Activated CD4-positive, CD25-positive, alpha-beta regulatory T cell treated with anti-CD3 and anti-CD28 coated beads, Interleukin-2, amount 50 U/mL, for 72 hours (primary cell): Measurements from ENCODE around the gene TMC4.

Experiments
- DNase-seq: peaks from one replicate; pipeline ENCODE4 v3.0.0; 2021

Gene TMC4

GRCh38 chr19:54153731-54154326, 19.1 kb downstream of the TMC4 start:
- no peak for DNase-seq

GRCh38 chr19:54152878-54153524, 20.0 kb downstream of the TMC4 start:
- no peak for DNase-seq

DNA sequence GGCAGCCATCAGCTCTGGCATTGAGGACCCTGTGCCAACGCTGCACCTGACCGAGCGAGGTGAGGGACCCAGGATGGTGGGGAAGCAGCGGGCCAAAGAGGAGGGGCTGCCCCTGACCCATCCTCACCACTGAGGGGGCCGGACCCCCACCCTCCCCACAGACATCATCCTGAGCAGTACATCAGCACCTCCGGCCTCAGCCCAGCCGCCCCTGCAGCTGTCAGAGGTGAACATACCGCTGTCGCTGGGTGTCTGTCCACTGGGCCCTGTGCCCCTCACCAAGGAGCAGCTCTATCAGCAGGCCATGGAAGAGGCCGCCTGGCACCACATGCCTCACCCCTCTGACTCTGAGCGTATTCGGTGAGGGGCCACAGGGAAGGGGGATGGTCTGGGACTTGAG, 20.7 kb downstream of the TMC4 start:
- no peak for DNase-seq

- DNase-seq, result no peak
Measured at GRCh38 chr19:54151362-54152035, 21.5 kb downstream of the TMC4 start.

DNA sequence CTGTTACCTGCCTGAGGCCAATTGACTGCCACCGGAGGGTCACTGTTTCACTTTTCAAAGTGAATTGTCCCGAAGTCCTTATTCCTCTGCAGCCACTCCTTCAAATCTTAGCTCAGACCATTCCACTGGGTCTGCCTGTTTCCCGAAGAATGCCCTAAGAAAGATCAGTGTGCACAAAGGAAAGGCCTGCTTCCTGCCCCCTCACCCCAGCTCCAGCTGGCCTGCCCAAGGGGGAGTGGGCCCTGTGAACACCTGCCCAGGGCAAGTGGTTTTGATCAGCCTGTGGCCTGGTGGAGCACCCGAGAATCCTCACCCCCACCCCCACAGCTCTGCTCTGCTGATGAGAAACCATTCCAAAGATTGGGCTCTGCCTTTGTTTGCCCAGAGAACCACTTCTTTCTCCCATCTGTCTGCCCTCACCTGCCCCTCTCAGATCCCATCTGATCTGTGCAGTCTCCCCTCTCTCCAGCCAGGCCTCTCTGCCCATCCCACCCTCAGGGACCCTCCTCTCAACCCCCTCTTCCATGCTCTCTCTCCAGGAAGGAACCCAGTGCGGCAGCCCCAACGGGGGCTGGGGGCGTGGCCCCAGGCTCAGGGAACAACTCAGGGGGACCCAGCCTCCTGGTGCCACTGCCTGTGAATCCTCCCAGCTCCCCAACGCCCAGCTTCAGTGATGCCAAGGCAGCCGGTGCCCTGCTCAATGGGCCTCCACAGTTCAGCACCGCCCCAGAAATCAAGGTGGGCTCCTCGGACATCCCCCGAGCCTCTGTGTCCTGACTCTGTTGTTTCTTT, 23.7 kb downstream of the TMC4 start:
- no peak for DNase-seq

DNA sequence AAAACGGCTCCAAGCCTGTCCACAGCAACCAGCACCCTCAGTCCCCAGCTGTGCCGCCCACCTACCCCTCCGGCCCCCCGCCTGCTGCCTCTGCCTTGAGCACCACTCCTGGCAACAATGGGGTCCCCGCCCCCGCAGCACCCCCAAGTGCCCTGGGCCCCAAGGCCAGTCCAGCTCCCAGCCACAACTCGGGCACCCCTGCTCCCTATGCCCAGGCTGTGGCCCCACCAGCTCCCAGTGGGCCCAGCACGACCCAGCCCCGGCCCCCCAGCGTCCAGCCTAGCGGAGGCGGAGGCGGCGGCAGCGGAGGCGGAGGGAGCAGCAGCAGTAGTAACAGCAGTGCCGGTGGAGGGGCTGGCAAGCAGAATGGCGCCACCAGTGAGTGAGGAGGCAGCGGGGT, 24.8 kb downstream of the TMC4 start:
- DNase-seq, result no peak

GRCh38 chr19:54147676-54148075, 25.3 kb downstream of the TMC4 start:
- DNase-seq, result no peak

- DNase-seq, result no peak
Measured at GRCh38 chr19:54145541-54146158, 27.3 kb downstream of the TMC4 start.

DNA sequence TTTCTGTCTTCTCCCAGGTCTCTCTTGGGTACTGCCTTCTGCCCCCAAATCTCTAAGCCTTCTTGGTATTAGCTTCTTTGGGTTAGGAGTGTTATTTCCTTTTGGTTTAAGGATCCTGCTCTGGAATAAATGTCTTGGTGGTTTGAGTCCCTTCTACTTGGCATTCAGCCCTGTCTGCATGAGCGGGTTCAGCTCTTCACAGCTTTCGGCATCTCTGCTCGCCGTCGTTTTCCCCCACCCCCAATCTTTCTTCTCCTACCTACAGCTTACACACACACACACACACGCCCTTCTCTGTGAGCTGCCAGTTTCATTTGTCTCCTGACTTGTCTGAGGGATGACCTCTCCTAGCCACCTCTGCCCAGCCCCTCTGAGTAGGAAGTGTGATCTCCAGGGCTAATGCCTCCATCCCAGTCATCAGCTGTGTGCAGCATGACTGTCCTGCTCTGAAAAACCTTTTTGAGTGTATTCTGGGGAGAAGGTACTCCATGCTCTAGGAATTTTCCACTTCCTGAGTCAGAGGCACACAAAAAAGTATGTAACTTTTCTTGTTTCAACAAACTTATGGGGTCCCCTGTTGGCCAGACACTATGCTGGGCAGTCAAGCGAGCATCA, 30.7 kb downstream of the TMC4 start:
- DNase-seq, result no peak

DNA sequence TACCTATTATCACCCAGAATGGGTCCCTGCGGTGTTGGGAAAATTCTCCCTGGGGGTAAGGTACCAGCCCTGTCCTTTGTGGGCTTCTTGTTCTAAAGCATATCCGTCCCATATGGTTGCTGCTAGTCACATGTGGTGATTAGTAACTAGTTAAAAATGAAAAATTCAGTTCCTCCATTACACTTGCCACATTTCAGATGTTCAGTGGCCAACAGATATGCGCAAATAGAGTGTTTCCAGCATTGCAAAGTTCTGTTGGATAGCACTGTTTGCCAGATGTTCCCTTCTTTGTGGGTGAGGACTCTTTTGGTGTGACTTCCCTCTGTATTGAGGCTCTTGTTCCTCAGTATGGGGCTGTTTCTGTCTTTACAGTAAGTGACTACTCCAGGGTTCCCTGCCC, 31.6 kb downstream of the TMC4 start:
- DNase-seq, result no peak

DNA sequence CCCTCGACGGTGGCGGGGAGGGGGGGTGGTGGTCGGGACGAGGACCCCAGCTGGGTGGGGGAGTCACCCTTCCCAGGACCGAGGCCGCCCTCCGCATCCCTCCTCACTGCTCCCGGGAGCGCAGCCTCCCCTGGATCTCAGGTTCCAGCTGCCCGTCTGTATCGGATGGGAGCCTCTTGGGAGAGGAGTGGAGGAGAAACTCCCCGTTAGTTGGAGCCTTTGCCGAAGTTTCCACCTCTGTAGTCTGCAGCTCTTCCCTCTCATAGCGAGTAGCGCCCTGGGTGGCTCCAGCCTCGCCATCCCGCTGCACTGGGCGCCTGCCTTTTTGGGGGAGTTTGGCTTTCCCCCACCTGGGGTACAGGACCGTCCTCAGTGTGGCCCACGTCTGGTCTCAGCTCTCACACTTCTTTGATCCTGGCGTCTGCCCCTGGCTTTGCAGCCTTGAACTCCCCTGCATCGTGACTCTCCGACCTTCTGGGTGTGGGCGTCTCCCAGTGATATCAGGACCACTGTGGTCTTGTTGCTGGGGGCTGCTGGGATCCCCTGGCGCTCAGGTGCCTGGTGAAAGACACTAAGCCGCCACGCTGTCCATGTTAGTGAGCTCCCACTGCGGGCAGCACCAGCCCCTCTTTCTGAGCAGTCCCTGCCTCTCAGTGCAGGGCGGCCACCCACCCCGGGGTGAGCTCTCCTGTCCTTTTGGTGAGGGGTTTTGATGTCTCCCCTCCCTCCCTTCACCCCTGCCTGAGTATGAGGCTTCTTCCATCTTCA, 34.3 kb downstream of the TMC4 start:
- DNase-seq, result no peak

DNA sequence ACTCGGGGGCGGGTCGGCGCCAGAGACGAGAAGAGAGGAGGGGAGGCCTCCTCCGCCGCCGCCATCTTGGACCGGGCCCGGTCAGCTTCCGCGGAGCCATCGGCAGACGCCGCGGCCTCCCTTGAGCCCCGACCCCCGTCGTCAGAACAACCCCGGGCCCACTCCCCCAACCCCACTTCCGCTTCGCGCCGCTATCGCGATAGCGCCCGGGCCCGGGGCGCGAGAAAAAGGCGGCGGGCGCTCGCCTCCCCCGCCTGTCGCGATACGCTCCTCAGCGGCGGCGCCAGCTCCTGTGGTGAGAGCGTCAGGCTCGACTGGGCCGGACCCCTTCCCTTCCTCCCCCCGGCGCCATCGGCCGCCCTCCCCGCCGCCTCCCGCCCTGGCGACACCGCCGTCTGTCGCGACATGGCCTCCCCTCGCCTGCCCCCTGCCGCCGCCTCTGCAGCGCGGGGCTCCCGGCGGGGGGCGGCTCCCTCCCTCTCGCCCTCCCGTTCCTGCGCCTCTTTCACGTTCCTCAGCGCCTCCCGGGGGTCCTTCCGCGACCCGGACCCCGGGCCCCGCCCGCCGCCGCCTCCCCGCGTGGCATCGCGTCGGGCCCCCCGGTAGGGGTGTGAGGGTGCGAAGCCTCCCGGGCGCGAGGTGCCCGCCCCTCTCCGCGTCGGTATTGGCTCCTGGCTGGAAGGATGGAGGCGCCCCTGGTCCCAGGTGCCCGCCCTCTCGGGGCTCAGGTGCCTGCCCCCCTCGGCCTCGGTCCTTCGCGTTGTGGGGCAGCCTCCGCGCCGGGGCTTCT, 35.1 kb downstream of the TMC4 start, which contains the start of gene CNOT3:
CNOT3 (plus strand) TSS at position 64 of the 790 bp plus-strand sequence. CDS start 5,217 bp downstream, outside the sequence.
- peak; percentile 41 for DNase-seq

- DNase-seq, result peak; percentile 97
Measured at GRCh38 chr19:54136864-54137698, 35.9 kb downstream of the TMC4 start.

DNA sequence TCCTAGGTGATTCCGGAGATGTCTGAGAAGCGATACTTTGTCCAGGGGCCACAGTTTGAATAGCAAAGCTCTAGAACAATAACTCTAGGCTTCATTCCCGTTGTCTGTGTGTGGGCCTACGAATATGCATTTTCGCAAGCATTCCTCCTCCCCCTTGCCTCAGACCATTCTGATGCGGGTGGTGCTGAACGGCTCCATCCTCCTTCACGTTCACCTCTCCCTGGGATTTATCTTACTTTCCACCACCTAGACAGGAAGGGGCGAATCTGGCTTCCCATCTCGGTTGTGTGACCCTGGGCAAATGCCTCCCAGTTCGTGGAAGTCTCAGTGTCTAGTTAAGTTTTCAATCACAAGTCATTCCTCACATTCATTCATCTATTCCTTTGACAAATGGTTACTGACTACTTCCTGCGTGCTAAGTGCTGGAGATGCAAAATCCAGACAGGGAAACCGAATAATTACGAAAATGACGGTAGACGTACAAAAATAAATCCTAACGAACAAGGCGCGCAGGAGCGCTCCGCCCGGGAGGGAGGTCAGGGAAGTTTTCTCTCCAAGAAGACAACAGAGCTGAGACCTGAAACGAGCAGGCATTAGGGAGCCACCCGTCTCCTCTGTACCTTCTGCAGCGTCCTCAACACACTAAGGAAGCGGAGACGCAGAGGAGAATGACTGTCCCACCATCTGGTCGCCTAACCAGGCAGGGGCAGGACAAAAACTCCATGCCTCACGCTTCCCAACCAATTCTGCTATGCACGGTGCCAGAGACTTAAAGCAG, 36.7 kb downstream of the TMC4 start:
- DNase-seq, result no peak

DNA sequence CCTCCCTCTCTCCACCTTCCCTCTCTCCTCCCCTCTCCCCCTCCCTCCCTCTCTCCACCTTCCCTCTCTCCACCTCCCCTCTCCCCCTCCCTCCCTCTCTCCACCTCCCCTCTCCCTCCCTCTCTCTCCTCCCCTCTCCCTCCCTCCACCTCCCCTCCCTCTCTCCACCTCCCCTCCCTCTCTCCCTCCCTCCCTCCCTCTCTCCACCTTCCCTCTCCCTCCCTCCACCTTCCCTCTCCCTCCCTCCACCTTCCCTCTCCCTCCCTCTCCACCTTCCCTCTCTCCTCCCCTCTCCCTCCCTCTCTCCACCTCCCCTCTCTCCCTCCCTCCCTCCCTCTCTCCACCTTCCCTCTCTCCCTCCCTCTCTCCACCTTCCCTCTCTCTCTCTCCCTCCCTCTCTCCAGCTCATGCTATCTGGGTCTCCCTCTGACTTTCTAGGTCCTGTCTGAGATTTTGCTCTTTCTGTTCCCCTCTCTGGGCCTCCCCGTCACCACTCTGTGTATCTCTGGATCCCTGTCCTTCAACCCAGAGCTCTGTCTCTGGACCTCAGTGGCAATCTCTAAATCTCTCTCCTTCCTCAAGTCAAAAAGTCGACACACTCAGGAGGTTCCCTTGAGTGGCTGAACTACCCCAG, 38.9 kb downstream of the TMC4 start:
- DNase-seq, result no peak

GRCh38 chr19:54133312-54133956, 39.5 kb downstream of the TMC4 start:
- no peak for DNase-seq

GRCh38 chr19:54129617-54129996, 43.4 kb downstream of the TMC4 start:
- no peak for DNase-seq
